ENCODE data around the gene GBP1. TPM values are rescaled to one million over a fixed set of nuclear protein-coding genes. Genes with fewer than 3 reads are reported as not detected.

Gene GBP1
- total RNA-seq, 1 donor from 2014 or later, result 62.5 TPM

DNA sequence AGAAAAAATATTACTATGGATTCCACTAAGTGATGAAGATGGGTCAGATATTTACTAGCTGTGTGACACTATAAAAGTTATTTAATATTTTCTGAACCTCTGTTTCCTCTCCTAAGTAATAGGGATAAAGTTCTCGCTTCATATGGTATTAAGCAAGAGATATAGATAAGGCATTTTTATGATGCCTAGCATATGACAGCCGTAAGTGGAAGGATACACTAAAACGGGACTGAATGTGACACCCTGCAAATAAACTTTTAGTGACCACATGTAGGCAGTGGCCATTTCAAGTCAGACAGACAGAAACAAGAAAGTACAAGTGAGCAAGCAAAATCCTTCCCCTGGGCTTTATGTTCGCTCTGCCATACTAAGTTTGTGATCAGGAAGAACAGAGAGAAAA lies 56.5 kb downstream of the GBP1 start:
- H3K27ac Mint-ChIP-seq (ENCODE audit: unreplicated experiment), result no peak overlapping the region
- no peak overlapping the region for H3K27ac ChIP-seq (ENCODE audit: low read depth, low read length)
- DNase-seq (ENCODE audit: low read depth) (no peak), FAIRE-seq (no peak)
- H3K4me1 ChIP-seq (ENCODE audit: insufficient read depth, low read length), result no peaks in the 10 kb centered on the region
- H3K9me3 Mint-ChIP-seq (ENCODE audit: unreplicated experiment), result peaks cover 5% of the 10 kb centered on the region
- H3K4me3 Mint-ChIP-seq (ENCODE audit: unreplicated experiment), result no peak overlapping the region
- peaks cover 49% of the 10 kb centered on the region for H3K36me3 Mint-ChIP-seq (ENCODE audit: low read depth, unreplicated experiment)
- no peak overlapping the region for H3K4me3 ChIP-seq (ENCODE audit: insufficient read depth, low read depth, low read length)
- H2AFZ ChIP-seq (ENCODE audit: low read depth, low read length), result no peak overlapping the region
- H3K4me1 Mint-ChIP-seq (ENCODE audit: low read depth, unreplicated experiment), result no peaks in the 10 kb centered on the region
- TF ChIP-seq, protein P1, sequence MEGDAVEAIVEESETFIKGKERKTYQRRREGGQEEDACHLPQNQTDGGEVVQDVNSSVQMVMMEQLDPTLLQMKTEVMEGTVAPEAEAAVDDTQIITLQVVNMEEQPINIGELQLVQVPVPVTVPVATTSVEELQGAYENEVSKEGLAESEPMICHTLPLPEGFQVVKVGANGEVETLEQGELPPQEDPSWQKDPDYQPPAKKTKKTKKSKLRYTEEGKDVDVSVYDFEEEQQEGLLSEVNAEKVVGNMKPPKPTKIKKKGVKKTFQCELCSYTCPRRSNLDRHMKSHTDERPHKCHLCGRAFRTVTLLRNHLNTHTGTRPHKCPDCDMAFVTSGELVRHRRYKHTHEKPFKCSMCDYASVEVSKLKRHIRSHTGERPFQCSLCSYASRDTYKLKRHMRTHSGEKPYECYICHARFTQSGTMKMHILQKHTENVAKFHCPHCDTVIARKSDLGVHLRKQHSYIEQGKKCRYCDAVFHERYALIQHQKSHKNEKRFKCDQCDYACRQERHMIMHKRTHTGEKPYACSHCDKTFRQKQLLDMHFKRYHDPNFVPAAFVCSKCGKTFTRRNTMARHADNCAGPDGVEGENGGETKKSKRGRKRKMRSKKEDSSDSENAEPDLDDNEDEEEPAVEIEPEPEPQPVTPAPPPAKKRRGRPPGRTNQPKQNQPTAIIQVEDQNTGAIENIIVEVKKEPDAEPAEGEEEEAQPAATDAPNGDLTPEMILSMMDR (IDR thresholded peaks at IDR 0.05; ENCODE audit: insufficient read depth, low read depth, low read length), result no peak
- no peak for TF ChIP-seq EZH2 (IDR thresholded peaks at IDR 0.05; ENCODE audit: insufficient read depth, low read length)
- no peaks in the 10 kb centered on the region for H3K79me2 ChIP-seq (ENCODE audit: insufficient read depth, low read length)
- H4K20me1 ChIP-seq (ENCODE audit: insufficient read depth, low read length), result no peaks in the 10 kb centered on the region
- peaks cover 60% of the 10 kb centered on the region for H3K36me3 ChIP-seq (ENCODE audit: insufficient read depth, low read length)
- no peak overlapping the region for H3K9ac ChIP-seq (ENCODE audit: low read length)
- no peak overlapping the region for H3K4me2 ChIP-seq (ENCODE audit: low read length)
- no peaks in the 10 kb centered on the region for H3K27me3 ChIP-seq (ENCODE audit: insufficient read depth, low read length)
- H3K9me3 ChIP-seq (ENCODE audit: insufficient read depth, low read depth, low read length), result no peaks in the 10 kb centered on the region
- no peaks in the 10 kb centered on the region for H3K27me3 Mint-ChIP-seq (ENCODE audit: low read depth, unreplicated experiment)

DNA sequence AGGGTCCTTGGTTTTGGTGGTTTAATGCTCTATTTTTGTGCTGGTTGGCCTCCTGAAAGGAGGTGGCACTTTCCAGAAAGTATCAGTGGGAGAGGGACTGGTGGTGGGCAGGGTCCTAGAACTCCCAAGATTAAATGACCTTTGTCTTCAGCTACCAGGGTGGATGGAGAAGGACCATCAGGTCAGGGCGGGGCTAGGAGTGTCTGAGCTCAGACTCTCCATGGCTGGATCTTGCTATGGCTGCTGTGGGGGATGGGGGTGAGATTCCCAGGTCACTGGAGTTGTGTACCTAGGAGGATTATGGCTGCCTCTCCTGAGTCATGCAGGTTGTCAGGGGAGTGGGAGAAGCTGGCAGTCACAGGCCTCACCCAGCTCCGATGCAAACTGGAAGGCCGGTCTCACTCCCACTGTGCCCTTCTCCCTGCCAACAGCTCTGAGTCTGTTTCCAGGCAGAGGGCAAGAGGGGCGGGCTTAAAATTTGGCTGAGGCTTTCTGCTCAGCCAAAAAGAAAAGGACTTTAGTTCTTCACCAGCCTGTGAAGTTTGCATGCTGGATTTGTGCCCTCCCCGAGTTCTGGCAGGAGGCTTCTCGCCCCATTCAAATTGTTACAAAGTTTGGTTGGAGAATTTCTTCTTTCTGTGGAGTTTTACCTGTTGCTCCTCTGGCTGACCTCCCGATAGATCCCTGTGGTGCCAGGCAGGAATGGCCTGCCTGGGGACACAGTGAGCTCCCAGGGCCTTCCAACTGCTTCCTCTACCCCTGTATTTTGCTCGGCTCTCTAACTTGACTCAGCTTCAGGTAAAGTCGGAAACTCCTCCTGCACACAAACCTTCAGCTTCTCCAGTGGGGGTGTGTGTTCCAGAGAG lies 59.5 kb downstream of the GBP1 start:
- no peak overlapping the region for H3K27ac ChIP-seq (ENCODE audit: low read depth, low read length)
- H3K79me2 ChIP-seq (ENCODE audit: insufficient read depth, low read length), result no peaks in the 10 kb centered on the region
- H3K27me3 ChIP-seq (ENCODE audit: insufficient read depth, low read length), result no peaks in the 10 kb centered on the region
- H3K9ac ChIP-seq (ENCODE audit: low read length), result no peak overlapping the region
- FAIRE-seq (no peak), DNase-seq (ENCODE audit: low read depth) (no peak)
- H3K36me3 ChIP-seq (ENCODE audit: insufficient read depth, low read length), result peaks cover 35% of the 10 kb centered on the region
- peaks cover 37% of the 10 kb centered on the region for H3K36me3 Mint-ChIP-seq (ENCODE audit: low read depth, unreplicated experiment)
- no peak overlapping the region for H3K4me3 ChIP-seq (ENCODE audit: insufficient read depth, low read depth, low read length)
- no peaks in the 10 kb centered on the region for H4K20me1 ChIP-seq (ENCODE audit: insufficient read depth, low read length)
- no peak overlapping the region for H3K27ac Mint-ChIP-seq (ENCODE audit: unreplicated experiment)
- H3K9me3 Mint-ChIP-seq (ENCODE audit: unreplicated experiment), result peaks cover 5% of the 10 kb centered on the region
- H3K4me2 ChIP-seq (ENCODE audit: low read length), result no peak overlapping the region
- TF ChIP-seq, protein P1 (IDR thresholded peaks at IDR 0.05; ENCODE audit: insufficient read depth, low read depth, low read length), result no peak
- TF ChIP-seq EZH2 (IDR thresholded peaks at IDR 0.05; ENCODE audit: insufficient read depth, low read length), result no peak
- H3K9me3 ChIP-seq (ENCODE audit: insufficient read depth, low read depth, low read length), result no peaks in the 10 kb centered on the region
- H3K4me1 Mint-ChIP-seq (ENCODE audit: low read depth, unreplicated experiment), result peaks cover 3% of the 10 kb centered on the region
- no peak overlapping the region for H2AFZ ChIP-seq (ENCODE audit: low read depth, low read length)
- no peak overlapping the region for H3K4me3 Mint-ChIP-seq (ENCODE audit: unreplicated experiment)
- H3K4me1 ChIP-seq (ENCODE audit: insufficient read depth, low read length), result no peaks in the 10 kb centered on the region
- no peaks in the 10 kb centered on the region for H3K27me3 Mint-ChIP-seq (ENCODE audit: low read depth, unreplicated experiment)

Other genes with a start within 250 kb of the GBP1 start
- gene GTF2B, start 173.6 kb downstream of the GBP1 start, total RNA-seq, result 28.3 and 29.3 TPM in 2 replicates
- gene KYAT3, start 72.6 kb downstream of the GBP1 start, total RNA-seq, result 21.0 and 21.3 TPM in 2 replicates
- gene RBMXL1, start 72.6 kb downstream of the GBP1 start, total RNA-seq, result 10.1 and 10.9 TPM in 2 replicates
- 30.3 and 34.9 TPM in 2 replicates for gene GBP3, start 42.3 kb downstream of the GBP1 start, total RNA-seq
- 4.6 and 6.3 TPM in 2 replicates for gene GBP2, start 60.9 kb upstream of the GBP1 start, total RNA-seq
- not detected in 2 replicates for gene GBP7, start 110.8 kb upstream of the GBP1 start, total RNA-seq
- 0.32 and 0.34 TPM in 2 replicates for gene GBP4, start 133.7 kb upstream of the GBP1 start, total RNA-seq
- gene GBP5, start 207.7 kb upstream of the GBP1 start, total RNA-seq, result 0.62 and 0.79 TPM in 2 replicates

All from astrocyte (in vitro differentiated cells and primary cell).